Smooth muscle cell (in vitro differentiated cells): ENCODE results near the gene SNRPB2. TPM values are rescaled to one million over a fixed set of nuclear protein-coding genes. Genes with fewer than 3 reads are reported as not detected.

Experiments used
- DNase-seq: peaks from one replicate; lab custom pipeline; 2025; ENCODE audit not compliant: unreplicated experiment; lab: John Stamatoyannopoulos, UW
- H2AFZ ChIP-seq: fragments of 200-600 bp; sonication (generic); 2 replicates; pipeline ENCODE4 v1.6.0; 2016; ENCODE audit warnings: antibody characterized with exemption, low read depth, mild to moderate bottlenecking
- H3F3A ChIP-seq: fragments of 200-600 bp; sonication (generic); 2 replicates; pipeline ENCODE4 v1.6.0; 2017; ENCODE audit warnings: antibody characterized with exemption, low read depth
- H3K27ac ChIP-seq: fragments of 200-600 bp; sonication (generic); 2 replicates; pipeline ENCODE4 v1.5.1; 2016; ENCODE audit warnings: low read depth, mild to moderate bottlenecking
- H3K27me3 ChIP-seq: fragments of 200-600 bp; sonication (generic); 2 replicates; pipeline ENCODE4 v1.6.1; 2016; ENCODE audit warnings: low read depth, mild to moderate bottlenecking
- H3K36me3 ChIP-seq: fragments of 200-600 bp; sonication (generic); 2 replicates; pipeline ENCODE4 v1.5.1; 2016; ENCODE audit warnings: low read depth
- H3K4me1 ChIP-seq: fragments of 200-600 bp; sonication (generic); 2 replicates; pipeline ENCODE4 v1.5.1; 2016; ENCODE audit warnings: low read depth
- H3K4me2 ChIP-seq: fragments of 200-600 bp; sonication (generic); 2 replicates; pipeline ENCODE4 v1.6.0; 2016; ENCODE audit warnings: mild to moderate bottlenecking
- H3K4me3 ChIP-seq: fragments of 200-600 bp; sonication (generic); 2 replicates; pipeline ENCODE4 v1.5.1; 2016; ENCODE audit warnings: mild to moderate bottlenecking
- H3K79me2 ChIP-seq: fragments of 200-600 bp; sonication (generic); 2 replicates; pipeline ENCODE4 v1.6.0; 2016; ENCODE audit warnings: low read depth, mild to moderate bottlenecking
- H3K9ac ChIP-seq: fragments of 200-600 bp; sonication (generic); 2 replicates; pipeline ENCODE4 v1.6.0; 2016; ENCODE audit warnings: low read depth
- H3K9me3 ChIP-seq: fragments of 200-600 bp; sonication (generic); replicated peaks from 2 replicates; pipeline ENCODE4 v1.5.1; 2016; ENCODE audit warnings: low read depth
- H4K20me1 ChIP-seq: fragments of 200-600 bp; sonication (generic); 2 replicates; pipeline ENCODE4 v1.6.0; 2016; ENCODE audit warnings: low read depth
- CTCF ChIP-seq: fragments of 200-600 bp; sonication (generic); IDR thresholded peaks from 2 replicates; pipeline ENCODE4 v1.5.1; 2017; ENCODE audit warnings: borderline replicate concordance, mild to moderate bottlenecking, antibody characterized with exemption; ENCODE audit not compliant: insufficient read depth, poor library complexity, severe bottlenecking
- WGBS: methylation state at CpG from one replicate; pipeline ENCODE4 v1.1.7; 2016; ENCODE audit warnings: low lambda C conversion rate; 5-methylcytosine and 5-hydroxymethylcytosine counted together
- polyA plus RNA-seq: library from polyadenylated mRNA; unstranded; fragments of >200 nt; fragmentation: Nextera tagmentation; extraction: Ambion mirVana; gene quantifications from 2 replicates; pipeline ENCODE4 v1.2.1, GENCODE V29; 2016
- total RNA-seq: library from RNA; depleted of rRNA; stranded (reverse); fragments of >200 nt; gene quantifications from 2 replicates; pipeline ENCODE4 v1.2.3, GENCODE V29; 2014

SNRPB2 gene
- total and polyA plus RNA-seq, 2 experiments from 2014 or later, result 87.6 to 105 TPM

GRCh38 chr20:16752082-16752481 lies 22.3 kb downstream of the SNRPB2 start:
- TF ChIP-seq CTCF, result no peak
- Histone ChIP-seq H4K20me1 (no peaks in the 10 kb centered on the region), H3K4me1 (no peaks in the 10 kb centered on the region), H3K4me3 (no peak overlapping the region), H3K9ac (no peak overlapping the region), H3K79me2 (no peaks in the 10 kb centered on the region), H2AFZ (no peak overlapping the region), H3K9me3 (no peaks in the 10 kb centered on the region), H3K27ac (no peak overlapping the region), H3K27me3 (no peaks in the 10 kb centered on the region), H3K4me2 (no peak overlapping the region), H3K36me3 (no peaks in the 10 kb centered on the region), H3F3A (no peaks in the 10 kb centered on the region)
- WGBS, result 76% methylated on average over 1 of the region's 1 CpG
- DNase-seq, result no peak

- no peak for TF ChIP-seq CTCF
These were observed 23.1 kb downstream of the SNRPB2 start for GRCh38 chr20:16752901-16753300.

GRCh38 chr20:16758454-16759180 lies 28.8 kb downstream of the SNRPB2 start:
- no peak overlapping the region for H3K27ac ChIP-seq
- peaks cover 4% of the 10 kb centered on the region for H3K4me1 ChIP-seq
- H3F3A ChIP-seq, result no peaks in the 10 kb centered on the region
- no peaks in the 10 kb centered on the region for H3K27me3 ChIP-seq
- no peak overlapping the region for H3K9ac ChIP-seq
- H4K20me1 ChIP-seq, result no peaks in the 10 kb centered on the region
- DNase-seq, result no peak
- H3K4me3 ChIP-seq, result no peak overlapping the region
- TF ChIP-seq CTCF, result no peak
- no peaks in the 10 kb centered on the region for H3K9me3 ChIP-seq
- H3K4me2 ChIP-seq, result peak overlapping the region; percentile 48
- peak overlapping the region; percentile 34 for H2AFZ ChIP-seq
- H3K79me2 ChIP-seq, result no peaks in the 10 kb centered on the region
- WGBS, result 69% methylated on average over 2 of the region's 2 CpGs
- H3K36me3 ChIP-seq, result no peaks in the 10 kb centered on the region

More at GRCh38 chr20:16752901-16753300, 23.1 kb downstream of the SNRPB2 start:
- Histone ChIP-seq H3K4me1 (no peaks in the 10 kb centered on the region), H3F3A (no peaks in the 10 kb centered on the region), H3K9ac (no peak overlapping the region), H3K36me3 (no peaks in the 10 kb centered on the region), H3K27me3 (no peaks in the 10 kb centered on the region), H4K20me1 (no peaks in the 10 kb centered on the region), H3K4me3 (no peak overlapping the region), H3K27ac (no peak overlapping the region), H3K9me3 (no peaks in the 10 kb centered on the region), H2AFZ (no peak overlapping the region), H3K4me2 (no peak overlapping the region), H3K79me2 (no peaks in the 10 kb centered on the region)
- no peak for DNase-seq

- no peak for DNase-seq
- no peaks in the 10 kb centered on the region for H3K36me3 ChIP-seq
- 27% methylated on average over 1 of the region's 1 CpG for WGBS
- no peaks in the 10 kb centered on the region for H4K20me1 ChIP-seq
- no peak overlapping the region for H3K4me3 ChIP-seq
- no peak for TF ChIP-seq CTCF
- H2AFZ ChIP-seq, result peak overlapping the region; percentile 34
- H3F3A ChIP-seq, result no peaks in the 10 kb centered on the region
- H3K4me1 ChIP-seq, result peaks cover 4% of the 10 kb centered on the region
- no peaks in the 10 kb centered on the region for H3K79me2 ChIP-seq
- no peak overlapping the region for H3K9ac ChIP-seq
- H3K27ac ChIP-seq, result no peak overlapping the region
- peak overlapping the region; percentile 48 for H3K4me2 ChIP-seq
- no peaks in the 10 kb centered on the region for H3K9me3 ChIP-seq
- no peaks in the 10 kb centered on the region for H3K27me3 ChIP-seq
These were observed 29.3 kb downstream of the SNRPB2 start for GRCh38 chr20:16759181-16759563.
